WI38 (cell line): ENCODE data around the gene FBL.
A peak's percentile ranks its signal among the peaks of the same experiment; 100 is the strongest.

Source experiments
- H3K4me3 ChIP-seq: 2 replicates; pipeline ENCODE4 v1.5.1; 2011; ENCODE audit warnings: low read depth, mild to moderate bottlenecking, control low read depth, low read length
- CTCF ChIP-seq: IDR thresholded peaks from 2 replicates; pipeline ENCODE4 v1.5.1; 2012; ENCODE audit warnings: low read depth, mild to moderate bottlenecking, control low read depth, low read length

FBL gene

GRCh38 chr19:39832341-39833083 is 13.7 kb downstream of the FBL start:
- peak overlapping the region; percentile 72 for H3K4me3 ChIP-seq
- no peak for TF ChIP-seq CTCF

- H3K4me3 ChIP-seq = no peak overlapping the region
Observed at GRCh38 chr19:39831679-39832078, 14.5 kb downstream of the FBL start.

GRCh38 chr19:39830847-39831246 is 15.3 kb downstream of the FBL start:
- TF ChIP-seq CTCF = no peak
- H3K4me3 ChIP-seq = no peak overlapping the region

More at GRCh38 chr19:39831679-39832078, 14.5 kb downstream of the FBL start:
- TF ChIP-seq CTCF = no peak

GRCh38 chr19:39830406-39830805 is 15.8 kb downstream of the FBL start:
- no peak overlapping the region for H3K4me3 ChIP-seq
- TF ChIP-seq CTCF = no peak

GRCh38 chr19:39829702-39830275 is 16.4 kb downstream of the FBL start:
- H3K4me3 ChIP-seq = no peak overlapping the region
- no peak for TF ChIP-seq CTCF

GRCh38 chr19:39828654-39829032 is 17.5 kb downstream of the FBL start:
- TF ChIP-seq CTCF = no peak
- no peak overlapping the region for H3K4me3 ChIP-seq

GRCh38 chr19:39828015-39828653 is 18.0 kb downstream of the FBL start:
- no peak for TF ChIP-seq CTCF

More at GRCh38 chr19:39828015-39828653, 18.0 kb downstream of the FBL start:
- no peak overlapping the region for H3K4me3 ChIP-seq
